IPS DF 6.9 (cell line): ENCODE measurements around the gene FBXL4.

ENCODE experiments used
- DNase-seq: peaks from one replicate; pipeline ENCODE4 v3.0.0-alpha.2; 2013; ENCODE audit warnings: low read depth, low spot score
- H3K27ac ChIP-seq: one replicate; pipeline ENCODE4 v1.5.1; 2013; ENCODE audit warnings: low read length, control low read depth
- H3K27me3 ChIP-seq: 2 replicates; pipeline ENCODE4 v1.6.1; 2013; ENCODE audit warnings: mild to moderate bottlenecking, low read length; ENCODE audit not compliant: control insufficient read depth, insufficient read depth
- H3K36me3 ChIP-seq: 2 replicates; pipeline ENCODE4 v1.6.1; 2013; ENCODE audit warnings: low read length; ENCODE audit not compliant: control insufficient read depth, insufficient read depth
- H3K4me1 ChIP-seq: 2 replicates; pipeline ENCODE4 v1.6.1; 2013; ENCODE audit warnings: low read length; ENCODE audit not compliant: control insufficient read depth, insufficient read depth
- H3K4me3 ChIP-seq: 2 replicates; pipeline ENCODE4 v1.5.1; 2013; ENCODE audit warnings: mild to moderate bottlenecking, low read length
- H3K9me3 ChIP-seq: 2 replicates; pipeline ENCODE4 v1.6.1; 2013; ENCODE audit warnings: low read length, inconsistent platforms; ENCODE audit not compliant: control insufficient read depth, insufficient read depth
- WGBS: extraction: QIAGEN DNeasy Blood & Tissue Kit; methylation state at CpG from one replicate; pipeline ENCODE4 v1.1.7; 2013; ENCODE audit warnings: mixed read lengths, missing lambda C conversion rate; ENCODE audit not compliant: insufficient read length, insufficient coverage; 5-methylcytosine and 5-hydroxymethylcytosine counted together

FBXL4 gene

GRCh38 chr6:98947411-98948292 is at the start of gene FBXL4:
Gene FBXL4, minus strand, starts transcription at chr6:98947946. Its CDS starts 20,958 bp downstream, at chr6:98926988.
- H3K27me3 ChIP-seq = no peaks in the 10 kb centered on the region
- no peaks in the 10 kb centered on the region for H3K9me3 ChIP-seq
- H3K27ac ChIP-seq = no peak within 1 kb of the TSS
- H3K36me3 ChIP-seq = no peaks in the 10 kb centered on the region
- no CpG with 5 or more reads among the region's 93 CpGs for WGBS
- H3K4me3 ChIP-seq = peak within 1 kb of the TSS; percentile 95
- no peaks in the 10 kb centered on the region for H3K4me1 ChIP-seq
- DNase-seq = peak; percentile 73

- H3K9me3 ChIP-seq = no peaks in the 10 kb centered on the region
- H3K36me3 ChIP-seq = no peaks in the 10 kb centered on the region
- no CpG with 5 or more reads among the region's 1 CpG for WGBS
- H3K27me3 ChIP-seq = no peaks in the 10 kb centered on the region
- no peaks in the 10 kb centered on the region for H3K4me1 ChIP-seq
- H3K4me3 ChIP-seq = no peak overlapping the region
- no peak overlapping the region for H3K27ac ChIP-seq
- no peak for DNase-seq
Measured at GRCh38 chr6:98995116-98995515, 47.4 kb upstream of the FBXL4 start.

- DNase-seq = no peak
- Histone ChIP-seq H3K27ac (no peak overlapping the region), H3K4me1 (no peaks in the 10 kb centered on the region), H3K36me3 (no peaks in the 10 kb centered on the region), H3K9me3 (no peaks in the 10 kb centered on the region), H3K27me3 (no peaks in the 10 kb centered on the region), H3K4me3 (no peak overlapping the region)
- WGBS = no CpG with 5 or more reads among the region's 1 CpG
Measured at GRCh38 chr6:98992535-98992934, 44.8 kb upstream of the FBXL4 start.

- H3K36me3 ChIP-seq = no peaks in the 10 kb centered on the region
- no peak for DNase-seq
- H3K4me1 ChIP-seq = no peaks in the 10 kb centered on the region
- H3K9me3 ChIP-seq = no peaks in the 10 kb centered on the region
- WGBS = no CpG with 5 or more reads among the region's 1 CpG
- no peaks in the 10 kb centered on the region for H3K27me3 ChIP-seq
- no peak overlapping the region for H3K27ac ChIP-seq
- no peak overlapping the region for H3K4me3 ChIP-seq
Measured at GRCh38 chr6:98986071-98986615, 38.4 kb upstream of the FBXL4 start.

- no peak for DNase-seq
- Histone ChIP-seq H3K27ac (no peak overlapping the region), H3K4me3 (no peak overlapping the region), H3K27me3 (no peaks in the 10 kb centered on the region), H3K4me1 (no peaks in the 10 kb centered on the region), H3K36me3 (no peaks in the 10 kb centered on the region), H3K9me3 (no peaks in the 10 kb centered on the region)
- WGBS = no CpG with 5 or more reads among the region's 1 CpG
Measured at GRCh38 chr6:98985391-98985790, 37.6 kb upstream of the FBXL4 start.

- no peaks in the 10 kb centered on the region for H3K36me3 ChIP-seq
- H3K4me3 ChIP-seq = no peak overlapping the region
- H3K27me3 ChIP-seq = no peaks in the 10 kb centered on the region
- H3K9me3 ChIP-seq = no peaks in the 10 kb centered on the region
- DNase-seq = no peak
- WGBS = no CpG with 5 or more reads among the region's 1 CpG
- H3K4me1 ChIP-seq = no peaks in the 10 kb centered on the region
- H3K27ac ChIP-seq = no peak overlapping the region
Measured at GRCh38 chr6:98984121-98984520, 36.4 kb upstream of the FBXL4 start.

- Histone ChIP-seq H3K27ac (no peak overlapping the region), H3K27me3 (no peaks in the 10 kb centered on the region), H3K36me3 (no peaks in the 10 kb centered on the region), H3K4me3 (no peak overlapping the region), H3K9me3 (no peaks in the 10 kb centered on the region), H3K4me1 (no peaks in the 10 kb centered on the region)
- WGBS = no CpG with 5 or more reads among the region's 1 CpG
- no peak for DNase-seq
Measured at GRCh38 chr6:98981473-98981872, 33.7 kb upstream of the FBXL4 start.

- DNase-seq = peak; percentile 22
- H3K4me3 ChIP-seq = no peak overlapping the region
- H3K9me3 ChIP-seq = no peaks in the 10 kb centered on the region
- H3K4me1 ChIP-seq = 0 out of 2 replicates have a peak, but pooled peaks cover 2% of the 10 kb centered on the region
- no peak overlapping the region for H3K27ac ChIP-seq
- no CpG with 5 or more reads among the region's 2 CpGs for WGBS
- no peaks in the 10 kb centered on the region for H3K36me3 ChIP-seq
- no peaks in the 10 kb centered on the region for H3K27me3 ChIP-seq
Measured at GRCh38 chr6:98980819-98981218, 33.1 kb upstream of the FBXL4 start.

- Histone ChIP-seq H3K27ac (no peak overlapping the region), H3K27me3 (no peaks in the 10 kb centered on the region), H3K9me3 (no peaks in the 10 kb centered on the region), H3K4me1 (0 out of 2 replicates have a peak, but pooled peaks cover 2% of the 10 kb centered on the region), H3K4me3 (no peak overlapping the region), H3K36me3 (no peaks in the 10 kb centered on the region)
- DNase-seq = no peak
- WGBS = no CpG with 5 or more reads among the region's 2 CpGs
Measured at GRCh38 chr6:98977671-98978292, 30.0 kb upstream of the FBXL4 start.

- WGBS = no CpG with 5 or more reads among the region's 4 CpGs
- Histone ChIP-seq H3K27ac (no peak overlapping the region), H3K27me3 (no peaks in the 10 kb centered on the region), H3K36me3 (no peaks in the 10 kb centered on the region), H3K4me1 (0 out of 2 replicates have a peak, but pooled peaks cover 2% of the 10 kb centered on the region), H3K9me3 (no peaks in the 10 kb centered on the region), H3K4me3 (no peak overlapping the region)
- DNase-seq = no peak
Measured at GRCh38 chr6:98976674-98977385, 29.1 kb upstream of the FBXL4 start.
